Endometrium (tissue), 2 donors: ENCODE results near the gene DCAF6.
A peak's percentile ranks its signal among the peaks of the same experiment; 100 is the strongest.

Experiments used
- FAIRE-seq: peaks from 2 replicates; lab custom pipeline; 2012; peaks lifted over from hg19 to GRCh38; lab: Jason Lieb, UNC
- donor health status: control.
- donor health status: control.

DCAF6 gene

DNA sequence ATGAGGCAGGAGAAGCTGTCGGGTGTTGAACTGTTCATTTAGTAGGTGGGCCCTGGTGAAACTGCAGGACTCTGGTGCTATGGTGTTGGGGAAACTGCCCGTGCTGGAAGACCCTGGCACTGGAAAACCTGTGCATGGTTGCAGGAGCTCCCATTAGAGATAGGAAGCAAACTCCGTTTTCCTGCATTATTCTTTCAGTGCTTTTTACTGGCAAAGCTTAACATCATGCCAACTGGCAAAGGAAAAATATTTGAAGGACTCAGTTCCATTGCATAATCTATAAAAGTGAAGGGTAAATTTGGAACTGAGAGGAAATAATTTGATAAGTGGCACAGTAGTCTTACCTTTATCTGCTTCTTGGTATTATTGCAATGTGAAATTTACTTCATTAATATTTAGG is 32.1 kb downstream of the DCAF6 start:
- no peak for FAIRE-seq

- FAIRE-seq = no peak
These were observed 37.3 kb downstream of the DCAF6 start for GRCh38 chr1:167973832-167974231.

DNA sequence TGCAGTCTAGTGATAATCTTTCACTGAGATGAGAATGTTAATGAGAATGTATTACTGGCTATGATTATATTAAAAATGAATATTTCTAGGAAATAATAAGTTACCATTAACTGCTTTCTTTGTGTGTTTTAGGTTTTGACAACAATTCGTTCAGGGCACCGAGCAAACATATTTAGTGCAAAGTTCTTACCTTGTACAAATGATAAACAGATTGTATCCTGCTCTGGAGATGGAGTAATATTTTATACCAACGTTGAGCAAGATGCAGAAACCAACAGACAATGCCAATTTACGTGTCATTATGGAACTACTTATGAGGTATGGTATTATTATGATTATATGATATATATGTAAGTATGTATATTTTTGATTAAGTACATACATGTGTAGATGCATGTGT is 38.2 kb downstream of the DCAF6 start:
- no peak for FAIRE-seq

- FAIRE-seq = no peak
These were observed 40.8 kb downstream of the DCAF6 start for GRCh38 chr1:167977245-167977644.

DNA sequence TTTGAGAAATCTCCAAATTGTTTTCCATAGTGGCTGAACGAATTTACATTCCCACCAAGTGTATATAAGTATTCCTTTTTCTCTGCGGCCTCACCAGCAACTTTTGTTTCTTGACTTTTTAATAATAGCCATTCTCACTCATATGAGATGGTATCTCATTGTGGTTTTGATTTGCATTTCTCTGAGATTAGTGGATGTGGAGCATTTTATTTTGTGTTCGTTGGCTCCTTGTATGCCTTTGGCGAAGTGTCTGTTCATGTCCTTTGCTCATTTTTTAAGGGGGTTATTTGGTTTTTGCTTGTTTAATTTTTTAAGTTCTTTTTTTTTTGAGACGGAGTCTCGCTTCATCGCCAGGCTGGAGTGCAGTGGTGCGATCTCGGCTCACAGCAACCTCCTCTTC is 45.5 kb downstream of the DCAF6 start:
- FAIRE-seq = no peak

- FAIRE-seq = no peak
These were observed 47.4 kb downstream of the DCAF6 start for GRCh38 chr1:167983797-167984420.

DNA sequence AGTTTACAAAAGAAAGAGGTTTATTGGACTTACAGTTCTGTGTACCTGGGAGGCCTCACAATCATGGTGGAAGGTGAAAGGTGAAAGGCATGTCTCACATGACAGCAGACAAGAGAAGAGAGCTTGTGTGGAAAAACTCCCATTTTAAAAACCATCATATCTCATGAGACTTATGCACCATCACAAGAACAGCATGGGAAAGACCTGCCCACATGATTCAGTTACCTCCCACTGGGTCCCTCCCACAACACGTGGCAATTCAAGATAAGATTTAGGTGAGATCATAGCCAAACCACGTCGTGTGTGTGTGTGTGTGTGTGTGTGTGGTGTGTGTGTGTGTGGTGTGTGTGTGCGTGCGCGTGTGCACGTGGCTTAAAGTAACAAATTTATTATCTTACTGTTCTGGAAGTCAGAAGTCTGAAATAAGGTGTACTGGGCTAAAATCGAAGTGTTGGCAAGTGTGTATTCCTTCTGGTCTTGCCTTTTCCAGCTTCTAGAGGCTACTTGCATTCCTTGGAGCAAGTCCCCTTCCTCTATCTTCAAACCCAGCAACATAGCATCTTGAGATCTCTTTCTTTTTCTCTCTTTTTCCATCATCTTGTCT is 48.5 kb downstream of the DCAF6 start:
- no peak for FAIRE-seq

DNA sequence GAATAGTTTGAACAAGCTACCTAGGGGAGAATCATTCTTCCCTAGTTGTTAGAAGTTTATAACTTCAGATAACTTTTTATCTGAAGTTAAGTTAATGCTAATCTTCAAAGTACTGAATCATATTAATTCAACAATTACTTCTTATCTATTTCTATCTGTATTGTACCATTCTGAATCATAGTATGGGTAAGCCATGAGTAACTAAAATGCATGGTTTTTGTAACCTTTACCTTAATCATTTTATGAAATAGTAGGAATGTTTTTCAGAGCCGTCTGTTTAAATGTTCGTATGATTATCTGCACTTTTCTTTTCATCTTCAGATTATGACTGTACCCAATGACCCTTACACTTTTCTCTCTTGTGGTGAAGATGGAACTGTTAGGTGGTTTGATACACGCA is 50.7 kb downstream of the DCAF6 start:
- no peak for FAIRE-seq

DNA sequence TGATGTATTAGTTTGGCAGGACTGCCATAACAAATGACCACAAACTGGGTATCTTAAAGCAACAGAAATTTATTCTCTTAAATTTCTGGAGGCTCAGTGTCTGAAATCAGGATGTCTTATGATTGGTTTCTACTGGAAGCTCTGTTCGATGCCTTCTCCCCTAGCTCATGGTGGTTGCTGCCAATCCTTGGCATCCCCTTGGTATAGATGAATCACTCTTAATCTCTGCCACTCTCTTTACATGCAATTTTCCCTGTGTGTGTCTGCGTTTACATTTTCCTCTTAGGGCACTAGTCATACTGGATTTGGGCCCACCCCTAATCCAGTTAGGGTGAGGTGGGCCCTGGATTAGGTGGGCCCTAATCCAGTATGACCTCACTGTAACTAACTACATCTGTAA is 55.1 kb downstream of the DCAF6 start:
- FAIRE-seq = no peak

DNA sequence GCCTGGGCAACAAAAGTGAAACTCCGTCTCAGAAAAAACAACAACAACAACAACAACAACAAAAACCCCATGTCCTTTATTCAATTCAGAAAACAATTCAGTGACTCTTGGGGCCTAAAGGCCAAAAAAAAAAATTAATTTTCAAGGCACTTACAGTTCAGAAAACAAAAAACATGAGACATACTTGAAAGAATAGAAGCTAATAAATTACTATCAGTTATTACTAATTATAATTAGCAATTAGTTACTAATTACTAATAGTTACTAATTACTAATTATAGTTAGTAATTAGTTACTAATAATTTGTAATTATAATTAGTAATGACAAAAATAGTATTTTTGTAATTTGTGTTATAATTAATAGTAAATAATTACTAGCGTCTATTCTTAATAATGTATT is 57.2 kb downstream of the DCAF6 start:
- peak; percentile 92 for FAIRE-seq

DNA sequence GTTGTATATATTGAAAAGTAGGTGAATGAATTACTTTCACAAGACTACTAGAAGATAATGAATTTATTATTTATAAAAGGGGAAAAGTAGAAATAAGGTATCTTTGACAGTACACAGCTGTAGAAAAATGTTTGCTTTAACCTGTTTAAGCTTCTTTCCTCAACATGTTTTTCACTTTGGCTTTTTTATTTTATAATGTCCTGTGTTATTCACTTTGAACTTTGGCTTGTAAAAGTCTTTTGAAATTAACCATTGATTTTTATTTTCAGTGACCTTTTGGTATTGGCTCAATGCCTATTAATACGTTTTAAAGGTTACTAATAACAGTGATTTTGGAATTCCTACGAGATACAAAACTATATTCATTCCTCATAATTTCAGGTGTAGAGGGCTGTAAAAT is 58.1 kb downstream of the DCAF6 start:
- FAIRE-seq = no peak

DNA sequence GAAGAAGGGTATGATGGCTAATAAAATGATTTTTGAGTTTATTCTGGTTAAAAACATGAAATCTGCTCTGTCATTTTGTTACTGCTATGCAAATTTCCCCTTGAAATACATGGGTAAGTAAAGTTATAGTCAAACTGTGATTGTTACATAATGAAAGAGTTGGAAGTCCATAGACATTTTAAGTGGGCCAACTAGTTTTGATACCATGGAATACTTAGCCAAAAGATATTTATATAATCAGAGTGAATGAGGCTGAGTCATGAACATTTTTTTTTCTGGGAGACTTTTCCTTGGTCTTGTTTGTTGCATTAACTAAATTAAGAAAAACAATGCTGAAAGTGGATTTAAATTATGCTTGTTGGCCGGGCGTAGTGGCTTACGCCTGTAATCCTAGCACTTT is 58.6 kb downstream of the DCAF6 start:
- no peak for FAIRE-seq

- FAIRE-seq = no peak
These were observed 59.8 kb downstream of the DCAF6 start for GRCh38 chr1:167996266-167996665.

- no peak for FAIRE-seq
These were observed 60.6 kb downstream of the DCAF6 start for GRCh38 chr1:167997037-167997575.

- FAIRE-seq = no peak
These were observed 63.4 kb downstream of the DCAF6 start for GRCh38 chr1:167999877-168000276.

GRCh38 chr1:168000656-168001055 is 64.2 kb downstream of the DCAF6 start:
- no peak for FAIRE-seq

DNA sequence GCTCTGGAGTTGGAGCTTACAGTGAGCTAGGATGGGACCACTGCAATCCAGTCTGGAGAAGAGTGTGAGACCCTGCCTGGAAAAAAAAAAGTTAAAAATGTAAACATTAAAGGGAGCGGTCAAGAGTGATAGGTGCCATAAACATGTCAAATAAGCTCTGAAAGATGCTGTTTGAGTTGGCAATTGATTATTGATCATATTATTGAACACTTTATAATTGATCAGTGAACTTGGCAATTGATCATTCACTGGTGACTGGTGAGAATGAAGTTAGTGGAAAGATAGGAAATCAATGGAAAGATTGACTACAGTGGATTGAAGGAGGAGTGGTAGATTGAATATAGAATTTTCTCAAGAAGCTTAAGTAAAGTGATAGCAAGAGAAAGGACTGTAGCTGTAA is 64.7 kb downstream of the DCAF6 start:
- FAIRE-seq = no peak

DNA sequence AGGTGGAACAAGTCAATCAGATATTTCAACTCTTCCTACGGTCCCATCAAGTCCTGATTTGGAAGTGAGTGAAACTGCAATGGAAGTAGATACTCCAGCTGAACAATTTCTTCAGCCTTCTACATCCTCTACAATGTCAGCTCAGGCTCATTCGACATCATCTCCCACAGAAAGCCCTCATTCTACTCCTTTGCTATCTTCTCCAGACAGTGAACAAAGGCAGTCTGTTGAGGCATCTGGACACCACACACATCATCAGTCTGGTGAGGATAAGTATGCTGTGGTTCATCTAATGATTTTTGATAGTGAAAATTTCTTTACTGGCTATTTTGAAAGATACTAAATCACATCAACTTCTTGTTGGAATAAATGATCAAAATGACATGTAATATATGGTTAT is 68.0 kb downstream of the DCAF6 start:
- no peak for FAIRE-seq

DNA sequence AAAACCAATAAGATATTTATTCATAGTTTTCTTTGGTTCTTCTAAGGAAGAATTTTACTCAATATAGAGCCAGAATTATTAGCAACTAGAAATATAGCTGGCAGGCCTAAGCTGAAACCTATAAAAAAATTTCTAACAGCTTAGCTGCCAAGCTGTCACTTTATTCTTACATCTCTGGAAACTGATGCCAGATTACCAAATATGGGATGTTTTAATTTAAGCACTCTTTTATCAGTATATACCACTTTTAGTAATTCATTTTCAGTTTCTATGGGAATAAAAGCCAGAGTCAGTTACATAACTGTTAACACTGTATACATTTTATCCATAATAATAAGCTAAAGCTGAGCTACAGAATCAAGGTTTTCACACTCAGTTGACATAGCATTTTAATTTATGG is 69.0 kb downstream of the DCAF6 start:
- FAIRE-seq = no peak

DNA sequence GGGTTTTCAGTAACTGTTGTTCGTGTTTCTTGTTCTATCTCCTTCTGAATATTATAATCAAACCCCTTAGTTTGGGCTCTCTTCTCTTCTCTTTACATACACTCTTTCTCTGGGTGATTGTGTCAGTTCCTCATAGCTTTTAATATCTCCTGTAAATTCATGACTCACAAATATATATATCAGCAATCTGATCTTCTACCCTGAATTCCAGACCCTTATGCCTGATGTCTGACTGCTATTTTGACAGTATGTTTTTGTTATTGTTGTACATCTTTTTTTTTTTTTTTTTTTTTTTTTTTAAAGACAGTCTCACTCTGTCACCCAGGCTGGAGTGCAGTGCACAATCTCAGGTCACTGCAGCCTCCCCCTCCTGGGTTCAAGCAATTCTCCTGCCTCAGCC is 71.2 kb downstream of the DCAF6 start:
- FAIRE-seq = no peak

GRCh38 chr1:168008595-168008994 is 72.1 kb downstream of the DCAF6 start:
- FAIRE-seq = no peak

DNA sequence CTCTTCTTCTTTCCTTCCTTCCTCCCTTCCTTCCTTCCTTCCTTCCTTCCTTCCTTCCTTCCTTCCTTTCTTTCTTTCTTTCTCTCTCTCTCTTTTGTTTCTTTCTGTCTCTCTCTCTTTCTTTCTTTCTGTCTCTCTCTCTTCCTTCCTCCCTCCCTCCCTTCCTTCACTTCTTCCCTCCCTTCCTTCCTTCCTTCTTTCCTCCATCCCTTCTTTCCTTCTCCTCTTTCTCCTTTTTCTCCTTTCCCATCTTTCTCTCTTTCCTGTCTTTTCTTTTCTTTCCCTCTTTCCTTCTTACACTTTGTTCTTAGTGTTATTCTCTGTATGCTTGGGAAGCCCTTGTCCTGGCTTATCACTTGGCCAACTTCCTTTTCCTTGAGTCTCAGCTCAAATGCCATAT is 72.8 kb downstream of the DCAF6 start:
- FAIRE-seq = no peak

DNA sequence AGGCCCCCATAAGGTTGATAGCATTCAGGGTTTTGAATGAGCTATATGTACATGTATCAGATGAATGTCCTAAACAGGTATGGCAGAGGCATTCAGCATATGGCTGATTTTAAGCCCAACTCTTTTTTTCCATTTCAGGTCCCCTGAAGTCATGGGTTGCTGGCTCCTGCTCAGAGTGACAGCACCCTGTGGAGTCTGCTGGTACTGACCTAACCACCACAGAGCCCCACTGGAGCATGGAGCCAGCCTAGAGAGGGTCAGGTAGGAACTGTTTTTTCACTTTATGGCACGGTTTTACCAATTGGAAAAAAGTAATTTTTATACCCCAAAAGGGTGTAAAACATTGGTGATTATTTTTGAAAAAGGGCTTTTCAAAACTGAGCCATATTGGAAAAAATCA is 82.9 kb downstream of the DCAF6 start:
- FAIRE-seq = no peak

- FAIRE-seq = no peak
These were observed 94.7 kb downstream of the DCAF6 start for GRCh38 chr1:168031198-168031597.
